Activated T-cell treated with anti-CD3 and anti-CD28 coated beads for 1 hour (primary cell): ENCODE measurements around the gene NDC1.
"Not testable (repeated sequence)": the region's sequence is repeated elsewhere in the genome, so short reads cannot be mapped to it uniquely, and the experiment has no call there.

Experiments used
- DNase-seq: peaks from one replicate; pipeline ENCODE4 v3.0.0-alpha.2; 2020; ENCODE audit warnings: low read depth

NDC1 gene

DNA sequence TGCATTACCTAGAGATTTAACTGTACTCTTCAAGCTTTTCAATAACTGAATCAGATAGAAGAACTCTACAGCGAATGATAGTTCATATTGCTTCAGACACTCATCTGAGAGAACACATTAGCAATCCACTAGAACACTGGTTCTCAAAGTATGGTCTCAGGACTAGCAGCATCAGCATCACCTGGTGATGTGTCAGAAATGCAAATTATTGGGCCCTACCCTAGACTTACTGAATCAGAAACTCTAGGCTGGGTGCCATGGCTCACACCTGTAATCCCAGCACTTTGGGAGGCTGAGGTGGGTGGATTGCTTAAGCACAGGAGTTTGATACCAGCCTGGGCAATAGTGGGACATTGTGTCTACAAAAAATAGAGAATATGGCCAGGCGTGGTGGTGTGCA is 74.2 kb downstream of the NDC1 start:
- DNase-seq = no peak

DNA sequence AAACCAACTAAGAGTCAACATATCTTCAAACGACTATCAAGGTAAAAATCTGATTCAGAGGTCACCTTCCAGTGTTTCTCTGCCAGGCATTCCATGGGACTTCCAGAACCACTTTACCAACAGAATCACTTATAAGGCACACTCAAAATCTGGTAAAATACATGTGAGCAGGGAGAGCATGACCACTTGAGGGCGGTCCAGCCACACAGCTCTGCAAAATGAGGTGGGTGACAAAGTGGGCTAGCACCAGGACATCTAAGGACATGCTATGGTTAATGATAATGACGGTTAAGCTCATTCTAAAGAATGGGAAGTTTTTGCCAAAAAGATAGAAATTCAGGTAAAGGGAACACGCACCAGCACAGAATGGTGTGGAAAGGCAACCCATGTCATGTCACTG is 74.6 kb downstream of the NDC1 start:
- no peak for DNase-seq

DNA sequence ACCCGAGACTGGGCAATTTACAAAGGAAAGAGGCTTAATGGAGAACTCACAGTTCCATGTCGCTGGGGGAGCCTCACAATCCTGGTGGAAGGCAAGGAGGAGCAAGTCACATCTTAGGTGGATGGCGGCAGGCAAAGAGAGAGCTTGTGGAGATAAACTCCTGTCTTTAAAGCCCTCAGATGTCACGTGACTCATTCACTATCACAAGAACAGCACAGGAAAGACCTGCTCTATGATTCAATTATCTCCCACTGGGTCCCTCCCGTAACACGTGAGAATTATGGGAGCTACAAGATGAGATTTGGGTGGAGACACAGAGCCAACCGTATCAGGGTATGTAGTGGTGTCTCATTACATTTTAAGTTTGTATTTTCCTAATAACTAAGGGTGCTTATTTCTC is 77.6 kb downstream of the NDC1 start:
- not testable (repeated sequence) for DNase-seq

DNA sequence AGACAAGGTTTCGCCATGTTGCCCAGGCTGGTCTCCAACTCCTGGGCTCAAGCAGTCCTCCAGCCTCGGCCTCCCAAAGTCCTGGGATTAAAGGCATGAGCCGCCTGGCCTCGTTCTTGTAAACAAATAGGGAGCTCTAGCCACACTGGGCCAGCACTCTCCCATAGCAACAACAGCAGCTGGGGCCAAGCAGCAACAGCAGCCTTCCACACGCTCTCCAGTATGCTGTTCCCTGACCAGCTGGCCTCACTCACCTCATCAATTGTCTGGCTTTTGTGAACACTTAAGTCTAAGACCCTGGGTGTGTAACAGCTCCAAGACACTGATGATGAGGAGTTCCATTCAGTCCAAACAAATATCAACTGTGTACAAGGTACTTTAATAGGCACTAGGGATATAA is 82.2 kb downstream of the NDC1 start:
- DNase-seq = no peak

DNA sequence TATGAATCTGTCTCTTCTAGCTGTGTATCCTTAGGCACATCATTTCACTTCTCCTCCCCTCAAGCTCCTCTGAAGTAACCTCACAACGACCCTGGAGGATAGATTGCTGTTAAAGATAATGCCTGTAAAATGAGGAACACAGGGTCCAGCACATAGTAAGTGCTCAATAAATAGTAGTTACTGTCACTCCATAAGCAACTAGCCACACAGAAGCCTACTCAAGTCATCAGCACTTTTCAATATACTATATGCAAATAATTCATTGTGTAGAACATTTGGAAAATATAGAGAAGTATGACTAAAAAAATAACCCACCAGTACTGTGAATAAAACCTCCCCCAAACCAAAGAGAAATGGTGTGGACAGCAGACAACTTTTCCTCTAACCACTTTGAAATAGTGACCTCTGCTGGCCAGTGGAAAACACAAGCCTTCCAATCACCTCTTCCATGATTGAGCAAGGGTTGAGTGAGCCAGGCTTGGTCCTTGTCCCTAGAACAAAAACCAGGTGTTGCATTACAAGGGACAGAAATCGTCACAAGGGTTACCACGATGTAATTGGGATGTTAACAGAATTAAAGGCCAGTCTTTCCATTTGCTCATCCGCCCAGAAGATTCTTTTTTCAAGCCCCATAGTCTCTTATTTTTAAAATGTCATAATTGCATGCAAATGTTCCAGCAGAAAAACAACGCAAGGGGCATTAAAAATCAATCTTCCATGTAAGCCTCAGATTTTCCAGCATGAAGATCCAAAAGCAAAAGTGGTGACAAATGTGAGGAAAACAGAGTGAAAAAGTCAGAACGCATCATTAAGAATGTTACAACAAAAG is 83.4 kb downstream of the NDC1 start:
- no peak for DNase-seq

DNA sequence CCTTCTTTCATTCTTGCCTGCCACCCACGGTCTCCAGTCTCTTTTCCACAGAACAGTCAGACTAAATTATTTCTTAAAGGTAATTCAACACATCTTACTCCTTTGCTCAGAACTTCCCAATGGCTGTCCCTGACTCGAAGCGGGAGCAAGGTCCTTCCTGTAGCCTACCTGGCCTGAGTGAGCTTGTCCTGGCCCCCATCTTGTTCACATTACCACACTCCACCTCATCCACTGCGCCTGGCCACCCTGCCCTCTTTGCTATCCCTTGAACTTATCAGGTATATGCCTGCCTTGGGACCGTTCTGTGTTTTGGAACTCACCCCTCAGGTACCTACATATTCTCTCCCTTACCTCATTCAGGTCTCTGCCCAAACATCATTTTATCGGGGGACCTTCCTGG is 85.8 kb downstream of the NDC1 start:
- DNase-seq = no peak

DNA sequence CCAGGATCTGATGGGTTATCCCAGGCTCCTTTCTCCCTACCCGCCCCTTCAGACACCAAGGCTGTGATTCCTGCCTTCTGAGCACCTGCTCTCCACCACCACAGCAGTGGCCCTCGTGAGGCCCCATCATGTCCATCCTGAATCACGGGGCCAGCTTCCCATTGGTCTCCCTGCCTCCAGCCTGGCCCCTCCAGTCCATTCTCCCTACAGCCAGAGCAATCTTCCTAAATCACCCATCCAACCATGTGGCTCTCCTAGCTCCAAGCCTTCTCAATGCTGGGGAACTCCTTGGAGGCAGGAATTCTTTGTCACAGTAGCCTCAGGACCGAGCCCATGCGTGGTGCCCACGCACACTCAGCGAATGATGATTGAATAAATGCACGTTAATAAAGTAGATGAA is 90.3 kb downstream of the NDC1 start:
- DNase-seq = no peak

DNA sequence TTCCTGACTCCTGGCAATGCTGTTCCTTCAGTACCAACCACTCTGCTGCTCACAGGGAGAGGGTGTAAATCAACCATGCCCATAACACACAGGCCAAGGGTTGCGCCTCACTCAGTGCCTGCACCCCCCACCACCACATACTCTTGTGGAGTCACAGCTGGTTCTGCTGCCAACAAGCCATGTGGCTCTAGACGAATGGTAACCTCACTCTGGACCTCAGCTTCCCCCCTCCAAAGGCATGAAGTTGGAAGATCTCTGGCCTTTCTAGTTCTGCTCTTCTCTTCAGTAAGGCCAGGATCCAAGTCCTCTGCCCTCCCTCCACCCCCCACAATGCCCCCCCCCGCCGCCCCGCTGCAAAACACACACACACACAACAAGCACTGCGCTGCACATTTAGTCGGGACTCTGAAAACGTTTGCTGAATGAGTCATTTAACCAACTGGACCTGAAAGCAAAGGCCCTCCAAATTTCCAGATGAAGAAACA is 97.4 kb downstream of the NDC1 start:
- no peak for DNase-seq

DNA sequence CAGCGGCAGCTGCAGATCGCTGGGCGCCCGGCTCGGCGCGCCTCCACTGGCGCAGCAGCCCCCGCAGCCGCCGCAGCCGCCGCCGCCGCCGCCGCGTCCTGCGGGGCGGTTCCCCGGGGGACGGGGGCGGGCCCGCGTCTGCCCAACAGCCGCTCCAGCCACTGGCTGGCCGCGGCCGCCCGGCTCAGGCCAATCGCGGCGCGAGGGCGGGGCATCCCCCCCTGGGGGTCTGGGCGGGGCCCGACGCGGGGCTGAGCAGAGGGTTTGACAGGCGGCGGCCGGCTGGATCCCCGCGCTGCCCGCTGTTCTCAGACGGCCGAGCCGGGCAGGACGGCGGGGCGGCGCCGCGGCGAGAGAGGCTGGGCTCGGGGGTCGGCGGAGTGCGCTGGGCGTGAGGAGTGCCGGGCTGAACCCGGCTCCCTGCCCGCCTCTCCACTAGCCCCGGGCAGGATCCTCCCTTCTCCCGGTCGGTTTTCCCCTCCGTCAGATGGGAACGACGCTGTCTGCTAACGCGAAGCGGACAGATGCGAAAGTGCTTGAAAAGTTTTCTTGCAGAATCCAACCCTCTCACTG is 98.9 kb downstream of the NDC1 start, which contains the start of gene GLIS1:
Gene GLIS1 (minus strand): TSS at position 56 of the 573 bp plus-strand sequence. CDS start 1,100 bp downstream, outside the sequence.
- DNase-seq = peak; percentile 16

DNA sequence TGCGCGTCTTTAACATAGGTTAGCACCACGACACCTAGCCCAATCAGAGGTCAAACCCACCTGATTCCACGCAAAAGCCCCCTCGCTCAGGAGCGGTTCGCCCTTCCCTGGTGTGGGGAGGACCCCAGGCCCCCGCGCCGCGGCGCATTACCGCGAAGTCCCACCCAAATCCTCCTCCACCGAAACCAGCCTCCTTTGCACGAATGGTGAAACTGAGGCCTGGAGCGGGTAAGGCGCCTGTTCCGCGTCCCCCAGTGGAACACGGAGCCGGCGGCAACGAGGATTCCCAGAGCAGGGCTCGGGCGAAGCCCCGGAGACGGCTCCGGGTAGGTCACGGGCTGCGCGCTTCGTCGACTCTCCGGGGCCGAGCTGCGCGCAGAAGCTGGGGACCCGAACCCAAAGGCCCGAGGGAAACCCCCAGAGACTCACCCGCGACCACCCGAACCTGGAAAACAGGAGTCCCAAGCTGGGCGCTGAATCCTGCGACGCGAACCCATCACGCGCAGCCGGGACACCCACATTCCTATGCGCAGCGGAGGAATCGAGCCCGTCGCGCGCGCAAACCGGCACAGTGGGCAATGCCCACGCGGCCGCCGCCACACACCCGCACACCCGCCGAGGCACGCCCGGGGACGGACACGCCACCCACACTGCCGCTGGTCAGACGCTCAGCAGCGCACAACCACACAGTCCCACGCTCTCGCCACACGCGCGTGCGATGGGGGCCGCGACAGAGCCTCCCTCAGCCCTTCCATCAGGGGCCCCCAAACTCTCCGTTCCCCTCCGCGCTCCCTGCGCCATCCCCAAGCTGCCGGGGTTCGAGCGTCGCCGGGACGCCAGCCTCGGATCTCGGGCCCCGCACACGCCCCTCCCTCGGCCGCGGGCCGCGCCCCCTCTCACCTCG is 99.6 kb downstream of the NDC1 start:
- no peak for DNase-seq

DNA sequence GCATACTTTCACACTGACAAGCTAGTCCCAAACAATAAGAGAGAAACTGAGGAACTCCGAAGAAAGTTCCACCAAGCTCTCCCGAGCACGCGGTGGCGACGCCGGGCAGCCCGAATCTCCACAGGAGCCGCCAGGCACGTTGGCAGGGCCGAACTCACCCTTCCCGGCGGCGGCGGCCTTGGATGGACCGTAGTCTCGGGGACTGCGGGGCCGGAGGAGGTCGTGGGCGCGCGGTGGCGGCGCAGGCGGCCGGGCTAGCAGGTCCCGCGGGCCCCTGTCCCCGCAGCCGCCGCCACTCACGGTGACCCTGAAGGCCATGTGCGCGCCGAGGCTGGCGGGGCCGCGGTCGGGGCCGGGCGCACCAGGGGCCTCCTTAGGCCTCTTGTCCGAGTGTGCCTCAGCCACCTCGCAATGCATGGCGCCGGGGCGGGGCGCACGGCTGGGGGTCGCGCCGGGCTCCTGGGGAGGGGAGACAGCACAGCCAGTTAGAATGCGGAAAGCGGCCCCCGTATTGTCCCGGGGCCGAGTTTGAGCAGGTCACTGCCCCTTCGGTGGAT is 100.4 kb downstream of the NDC1 start:
- no peak for DNase-seq

DNA sequence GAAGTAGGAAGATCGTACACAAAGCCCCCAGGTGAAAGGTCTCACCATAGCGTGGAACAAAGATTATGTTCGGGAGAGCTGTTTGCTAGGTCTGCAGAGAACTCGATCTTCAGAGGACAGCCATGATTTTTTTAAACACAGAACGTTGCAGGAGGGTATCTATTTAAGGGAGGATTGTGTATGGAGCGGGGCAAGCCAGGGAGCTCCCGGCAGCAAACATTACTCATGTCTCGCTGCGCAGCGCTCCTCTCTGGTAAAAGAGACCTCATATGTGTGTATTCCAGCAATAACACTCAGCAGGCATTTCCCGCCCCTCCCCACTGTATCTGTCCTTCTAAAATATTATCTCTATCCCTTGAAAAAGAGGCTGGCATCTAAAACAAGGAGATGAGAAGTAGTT is 101.8 kb downstream of the NDC1 start:
- no peak for DNase-seq

DNA sequence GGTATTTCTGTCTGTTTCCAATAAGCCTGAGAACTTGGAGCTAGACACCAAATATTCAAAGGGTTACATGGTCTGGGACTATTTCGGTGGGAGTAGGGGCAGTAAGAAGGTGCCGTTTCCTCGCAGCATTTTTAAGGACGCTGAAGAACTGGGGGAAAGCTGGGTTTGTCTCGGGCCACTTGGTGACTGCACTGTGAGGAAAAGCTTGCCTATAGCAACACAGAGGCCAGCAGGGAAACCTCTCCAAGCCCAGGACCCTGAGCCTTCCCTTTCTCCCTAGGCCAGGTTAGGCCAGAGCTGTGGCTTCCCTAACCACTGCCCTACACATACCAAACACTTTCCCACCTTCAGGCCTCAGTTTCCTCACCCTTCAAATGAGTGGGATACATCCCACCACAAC is 102.4 kb downstream of the NDC1 start:
- no peak for DNase-seq

DNA sequence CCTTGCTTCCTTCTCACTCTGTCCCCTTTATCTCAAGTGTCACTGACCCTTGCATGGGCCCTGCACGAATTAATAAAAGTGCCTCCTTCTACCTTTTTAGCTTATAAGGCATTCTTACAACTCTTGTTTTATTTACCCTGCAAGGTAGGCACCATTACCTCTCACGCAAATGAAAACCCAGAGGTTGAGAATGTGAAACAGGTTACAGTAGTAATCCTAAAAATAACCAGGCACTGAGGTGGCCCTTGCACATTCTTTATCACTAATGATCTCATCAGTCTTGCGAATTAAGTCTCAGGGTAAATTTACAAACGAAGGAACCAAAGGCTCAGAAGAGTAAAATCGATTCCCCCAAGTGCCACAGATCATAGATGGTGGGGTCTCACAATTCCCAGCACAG is 102.8 kb downstream of the NDC1 start:
- DNase-seq = no peak

DNA sequence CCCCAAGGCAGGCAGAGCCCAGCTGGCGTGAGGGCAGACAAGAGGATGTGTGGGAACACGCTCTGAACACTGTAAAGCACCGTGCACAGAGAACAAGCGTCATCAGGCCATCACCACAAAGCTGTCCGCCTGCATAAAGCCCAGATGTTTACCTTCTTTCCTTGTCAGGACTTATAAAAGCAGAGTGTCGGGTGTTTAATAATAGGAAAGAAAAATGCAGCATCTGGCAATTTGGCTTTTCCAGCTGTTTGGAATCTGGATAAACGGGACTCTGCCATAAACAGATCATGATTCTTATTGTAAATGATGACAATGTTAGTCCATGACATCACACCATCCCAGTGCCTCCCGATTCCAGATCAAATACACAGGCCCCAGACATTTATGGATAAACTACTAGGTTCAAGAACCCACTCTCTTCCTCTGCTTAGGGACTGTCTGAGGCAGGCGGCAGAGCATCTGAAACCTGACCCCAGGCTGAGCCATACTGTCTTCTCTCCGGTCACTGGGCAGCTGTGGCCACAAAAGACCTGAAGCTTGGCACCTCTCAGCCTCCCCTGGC is 103.4 kb downstream of the NDC1 start:
- no peak for DNase-seq

DNA sequence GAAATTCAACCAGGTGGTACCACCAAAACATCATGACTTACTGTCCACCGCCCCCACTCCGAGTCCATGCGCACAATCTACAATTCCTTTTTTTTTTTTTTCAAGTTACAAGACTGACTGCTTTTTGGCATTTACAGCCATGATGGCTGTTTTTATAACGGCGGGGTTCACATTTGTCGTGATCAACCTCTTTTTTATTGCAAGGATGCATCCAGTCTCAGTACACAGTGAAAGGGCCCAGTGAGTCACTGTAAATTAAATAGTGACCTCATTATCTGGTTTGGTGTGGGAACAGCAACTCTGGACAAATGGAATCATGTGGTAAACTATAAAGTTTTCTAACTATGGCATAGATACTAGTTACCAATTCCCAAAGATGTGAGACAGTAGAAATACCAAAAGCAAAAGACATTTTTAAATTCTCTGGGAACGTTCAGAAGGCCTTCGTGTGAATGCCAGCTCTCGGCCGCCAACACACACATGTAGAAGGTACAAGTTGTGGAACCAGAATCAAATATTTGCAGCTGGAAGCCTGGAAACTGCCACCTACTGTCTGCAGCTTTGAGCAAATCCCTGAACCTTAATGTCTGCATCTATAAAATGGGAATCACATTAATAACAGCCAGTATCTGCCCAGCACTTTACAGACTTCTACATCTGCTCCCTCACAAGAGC is 104.0 kb downstream of the NDC1 start:
- no peak for DNase-seq

DNA sequence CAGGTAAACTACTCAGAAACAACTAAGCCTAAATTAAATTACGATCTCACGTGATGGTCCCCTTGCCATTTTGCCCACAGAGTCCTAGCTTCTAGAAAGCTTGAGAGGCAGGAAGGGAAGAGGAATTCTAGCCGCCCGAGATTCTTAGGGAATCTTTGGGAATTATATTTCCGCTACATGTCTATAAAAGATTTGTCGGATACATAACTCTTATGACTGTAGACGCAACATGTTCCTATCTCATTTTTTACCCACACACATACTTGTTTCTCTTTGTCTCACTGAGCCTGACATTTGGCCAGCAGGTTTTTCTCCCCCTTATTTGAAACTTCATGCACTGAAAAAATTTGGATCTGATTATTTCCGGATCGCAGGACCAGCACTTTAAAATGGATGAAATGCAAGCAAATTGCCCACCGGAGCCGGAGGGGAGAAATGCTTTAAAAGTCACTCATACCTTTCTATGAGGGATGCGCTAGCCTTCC is 104.6 kb downstream of the NDC1 start:
- DNase-seq = no peak

DNA sequence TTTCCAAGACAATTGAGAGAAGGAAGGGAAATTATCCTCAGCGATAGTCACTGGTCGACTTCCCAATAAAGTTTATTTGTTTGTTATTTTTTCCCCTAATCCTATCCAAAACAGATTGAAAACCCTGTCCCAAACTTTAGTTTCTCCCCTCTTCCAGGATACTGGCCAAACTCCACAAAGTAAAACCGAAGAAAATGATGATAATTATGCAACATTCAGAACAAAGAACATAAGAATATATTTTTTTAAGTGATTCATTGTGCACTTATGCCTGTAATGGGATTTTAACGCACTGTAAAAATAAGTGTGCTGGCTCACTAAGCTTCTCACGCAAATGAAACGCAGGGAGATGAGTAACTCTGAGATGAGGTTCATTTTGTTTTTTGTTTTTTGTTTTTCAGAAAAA is 105.2 kb downstream of the NDC1 start:
- DNase-seq = no peak

DNA sequence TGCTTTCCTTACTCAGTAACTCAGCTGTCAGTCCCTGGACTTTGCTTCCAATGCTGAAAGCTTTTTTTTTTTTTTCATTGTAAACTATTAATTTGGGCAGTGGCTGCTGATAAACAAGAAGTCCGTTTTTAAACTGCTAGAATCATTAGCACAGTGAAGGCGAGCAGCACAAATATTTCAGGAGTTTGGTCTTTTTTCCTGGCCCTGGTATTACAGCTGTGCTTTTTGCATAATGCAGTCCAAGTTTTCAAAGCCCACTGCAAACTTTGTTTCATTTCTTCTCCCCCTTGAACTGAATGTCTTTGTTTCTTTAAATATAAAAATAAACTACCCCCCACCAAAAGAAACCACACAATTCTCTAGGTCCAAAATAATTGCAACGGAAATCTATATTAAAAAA is 105.7 kb downstream of the NDC1 start:
- DNase-seq = no peak

DNA sequence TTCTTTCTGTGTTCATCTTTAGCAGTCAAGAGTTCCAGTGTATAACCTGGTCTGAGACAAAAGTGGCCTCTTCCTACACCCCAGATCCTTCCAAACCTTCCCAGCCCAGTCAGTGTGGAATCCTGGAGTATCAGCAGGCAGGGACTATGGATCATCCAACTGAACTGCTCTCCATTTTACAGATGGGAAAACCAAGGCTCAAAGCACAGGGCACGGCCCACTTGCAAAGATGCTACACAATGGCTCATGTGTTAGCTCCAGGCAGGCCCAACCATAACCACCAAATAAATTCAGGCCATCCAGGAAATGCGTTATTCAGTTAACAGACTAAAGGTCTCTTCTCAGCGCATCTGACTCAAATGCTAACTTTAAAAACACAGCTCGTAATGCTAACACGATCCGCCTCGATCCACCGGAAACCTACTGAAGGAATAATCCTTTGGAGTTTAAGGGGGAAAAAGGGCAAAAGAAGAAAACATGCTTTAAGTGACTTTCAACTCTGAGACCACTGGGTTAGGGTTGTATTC is 106.3 kb downstream of the NDC1 start:
- DNase-seq = no peak

DNA sequence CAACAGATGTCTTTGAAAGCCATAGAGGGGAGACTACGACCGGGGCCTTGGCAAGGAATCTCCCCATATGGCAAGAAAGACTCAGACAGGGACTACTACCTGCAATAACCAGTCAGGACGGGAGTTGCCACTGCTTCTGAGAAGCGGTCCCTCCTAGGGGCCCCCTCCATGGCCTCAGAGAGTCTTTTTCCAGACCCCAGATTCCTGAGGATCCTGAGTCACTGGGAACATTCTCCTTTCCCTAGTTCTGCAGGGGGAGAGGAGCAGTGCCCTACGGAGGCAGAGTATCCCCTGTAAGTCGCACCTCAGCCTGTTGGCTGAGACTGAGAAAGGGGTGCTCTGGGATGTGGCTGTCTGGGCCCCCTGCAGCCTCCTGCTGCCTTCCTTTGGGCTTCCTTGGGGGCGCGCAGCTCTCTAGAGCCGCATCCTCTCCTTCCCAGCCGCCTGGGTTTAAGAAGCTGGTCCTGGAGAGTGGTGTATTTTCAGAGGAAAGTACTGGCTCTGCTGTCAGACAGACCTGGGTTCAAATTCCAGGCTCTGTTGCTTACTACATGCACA is 107.0 kb downstream of the NDC1 start:
- no peak for DNase-seq
